Ovary (tissue), 3 donors: Measurements from ENCODE around the gene BTN1A1.

ENCODE experiments used
- EP300 ChIP-seq: sonication (generic); formaldehyde crosslinking; IDR thresholded peaks from one replicate; pipeline ENCODE4 v1.6.1; 2017; ENCODE audit warnings: antibody characterized with exemption
- POLR2A ChIP-seq: fragments of 450-650 bp; IDR thresholded peaks from one replicate; pipeline ENCODE4 v1.6.1; 2017; ENCODE audit warnings: antibody characterized with exemption, mild to moderate bottlenecking, moderate library complexity
- TF ChIP-seq, protein P1 (sequence below), 3 donors: fragments of 450-650 bp in 2 of 3; fragments of 200-600 bp in 1 of 3; IDR thresholded peaks; one replicate each; pipeline versions ENCODE4 v1.5.1 to v1.8.0; 2016 to 2022; ENCODE audit warnings: antibody characterized with exemption in 3 of 3, mild to moderate bottlenecking in 1 of 3
- donor health status: DM: no; HTN: no; CAD: no.

DNA sequence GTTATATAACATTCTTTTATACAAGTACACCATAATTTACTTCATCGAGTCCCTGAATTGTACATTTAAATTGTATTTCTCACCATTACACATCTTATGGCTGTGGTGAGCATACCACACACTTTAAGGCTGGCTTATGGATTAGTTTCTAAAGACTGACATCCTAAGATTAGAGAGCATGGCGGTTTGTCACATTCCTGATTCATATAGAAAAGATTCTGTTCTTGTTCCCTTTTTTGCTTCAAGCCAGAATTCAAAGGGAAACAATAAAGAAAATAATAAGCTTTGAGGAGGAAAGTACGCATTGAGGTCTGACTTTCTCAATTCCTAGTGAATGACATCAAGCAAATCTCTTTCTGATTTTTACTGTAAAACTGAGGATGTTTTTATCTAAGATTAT is 2.5 kb downstream of the BTN1A1 start:
- TF ChIP-seq, protein P1, sequence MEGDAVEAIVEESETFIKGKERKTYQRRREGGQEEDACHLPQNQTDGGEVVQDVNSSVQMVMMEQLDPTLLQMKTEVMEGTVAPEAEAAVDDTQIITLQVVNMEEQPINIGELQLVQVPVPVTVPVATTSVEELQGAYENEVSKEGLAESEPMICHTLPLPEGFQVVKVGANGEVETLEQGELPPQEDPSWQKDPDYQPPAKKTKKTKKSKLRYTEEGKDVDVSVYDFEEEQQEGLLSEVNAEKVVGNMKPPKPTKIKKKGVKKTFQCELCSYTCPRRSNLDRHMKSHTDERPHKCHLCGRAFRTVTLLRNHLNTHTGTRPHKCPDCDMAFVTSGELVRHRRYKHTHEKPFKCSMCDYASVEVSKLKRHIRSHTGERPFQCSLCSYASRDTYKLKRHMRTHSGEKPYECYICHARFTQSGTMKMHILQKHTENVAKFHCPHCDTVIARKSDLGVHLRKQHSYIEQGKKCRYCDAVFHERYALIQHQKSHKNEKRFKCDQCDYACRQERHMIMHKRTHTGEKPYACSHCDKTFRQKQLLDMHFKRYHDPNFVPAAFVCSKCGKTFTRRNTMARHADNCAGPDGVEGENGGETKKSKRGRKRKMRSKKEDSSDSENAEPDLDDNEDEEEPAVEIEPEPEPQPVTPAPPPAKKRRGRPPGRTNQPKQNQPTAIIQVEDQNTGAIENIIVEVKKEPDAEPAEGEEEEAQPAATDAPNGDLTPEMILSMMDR (IDR thresholded peaks at IDR 0.05) = no peak
- TF ChIP-seq POLR2A = no peak
- TF ChIP-seq EP300 = no peak
